Stomach smooth muscle (tissue), 2 donors: ENCODE measurements around the gene ARID4B.

Experiments used
- H3K27ac ChIP-seq: one replicate; pipeline ENCODE4 v1.7.0; 2013; ENCODE audit warnings: mild to moderate bottlenecking, low read length, inconsistent platforms
- H3K27me3 ChIP-seq, 2 donors: one replicate each; pipeline ENCODE4 v1.7.0; 2013; ENCODE audit warnings: low read length in 2 of 2; ENCODE audit not compliant: insufficient read depth in 2 of 2, control insufficient read depth in 1 of 2
- H3K36me3 ChIP-seq, 2 donors: one replicate each; pipeline ENCODE4 v1.7.0; 2013; ENCODE audit warnings: low read length in 2 of 2; ENCODE audit not compliant: control insufficient read depth in 2 of 2, insufficient read depth in 2 of 2
- H3K4me1 ChIP-seq: one replicate; pipeline ENCODE4 v1.7.0; 2013; ENCODE audit warnings: low read length; ENCODE audit not compliant: control insufficient read depth, insufficient read depth
- H3K4me3 ChIP-seq, 2 donors: one replicate each; pipeline ENCODE4 v1.7.0; 2013; ENCODE audit warnings: low read length in 2 of 2
- H3K9ac ChIP-seq, 2 donors: one replicate each; pipeline ENCODE4 v1.7.0; 2013; ENCODE audit warnings: low read length in 2 of 2, mild to moderate bottlenecking in 1 of 2
- H3K9me3 ChIP-seq, 2 donors: one replicate each; pipeline ENCODE4 v1.7.0; 2013; ENCODE audit warnings: low read length in 2 of 2; ENCODE audit not compliant: control insufficient read depth in 2 of 2
- donor health status: healthy.
- donor health status: Pancreatic carcinoma.

Gene ARID4B

DNA sequence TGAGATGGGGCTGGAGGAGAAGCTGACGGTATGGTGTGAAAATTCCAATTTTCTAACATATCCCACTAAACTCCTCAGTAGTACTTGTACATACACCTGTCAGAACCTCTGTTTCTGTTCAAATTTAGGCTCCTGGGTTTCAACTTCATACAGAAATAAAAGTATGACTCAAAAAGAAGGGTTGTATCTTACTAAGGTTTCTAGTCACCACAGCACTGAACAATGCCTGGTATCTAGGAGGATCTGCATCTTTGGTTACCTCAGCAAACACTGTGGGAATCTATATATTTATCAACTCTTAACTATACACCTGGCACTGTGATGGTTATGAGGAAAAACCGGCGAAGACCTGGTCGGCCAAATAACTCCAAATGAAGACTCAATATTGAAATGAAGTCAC, 180.7 kb downstream of the ARID4B start:
- H3K36me3 ChIP-seq, result peaks cover 23 to 26% of the 10 kb centered on the region in 2 donors
- no peak overlapping the region for H3K27ac ChIP-seq
- H3K9me3 ChIP-seq, result no peaks in the 10 kb centered on the region

GRCh38 chr1:235145639-235146038, 182.3 kb downstream of the ARID4B start:
- Histone ChIP-seq H3K27me3 (no peaks in the 10 kb centered on the region), H3K4me3 (no peak overlapping the region), H3K36me3 (peaks cover 13 to 17% of the 10 kb centered on the region in 2 donors), H3K9ac (no peak overlapping the region), H3K9me3 (no peaks in the 10 kb centered on the region), H3K27ac (no peak overlapping the region), H3K4me1 (no peaks in the 10 kb centered on the region)

More for the DNA sequence above, 180.7 kb downstream of the ARID4B start:
- no peaks in the 10 kb centered on the region for H3K4me1 ChIP-seq
- H3K9ac ChIP-seq, result no peak overlapping the region
- H3K4me3 ChIP-seq, result no peak overlapping the region
- no peaks in the 10 kb centered on the region for H3K27me3 ChIP-seq

- Histone ChIP-seq H3K36me3 (peaks cover 14 to 17% of the 10 kb centered on the region in 2 donors), H3K4me1 (no peaks in the 10 kb centered on the region)
Measured at GRCh38 chr1:235142991-235143390, 185.0 kb downstream of the ARID4B start.

DNA sequence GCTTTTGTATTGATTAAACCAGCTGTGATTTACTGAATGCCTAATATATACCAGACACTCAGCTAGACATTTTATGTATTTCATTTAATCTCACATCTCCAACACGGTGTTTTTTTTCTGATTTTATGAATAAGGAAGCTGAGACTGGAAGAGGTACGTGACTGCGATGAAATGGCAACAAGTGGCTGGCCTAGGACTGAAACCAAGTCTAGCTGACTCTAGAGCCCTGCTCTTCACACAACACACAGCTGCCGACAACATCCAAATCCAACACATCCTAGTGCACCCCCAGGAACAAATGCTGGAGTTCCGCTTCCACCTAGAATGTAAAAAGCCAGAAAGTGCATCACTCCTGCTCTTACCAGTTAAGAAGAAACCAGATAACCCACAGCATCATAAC, 188.7 kb downstream of the ARID4B start:
- Histone ChIP-seq H3K4me1 (no peaks in the 10 kb centered on the region), H3K27me3 (no peaks in the 10 kb centered on the region), H3K9me3 (no peaks in the 10 kb centered on the region), H3K9ac (no peak overlapping the region), H3K36me3 (peaks cover 28 to 34% of the 10 kb centered on the region in 2 donors), H3K4me3 (no peak overlapping the region), H3K27ac (no peak overlapping the region)

More at GRCh38 chr1:235142991-235143390, 185.0 kb downstream of the ARID4B start:
- Histone ChIP-seq H3K9ac (no peak overlapping the region), H3K4me3 (no peak overlapping the region), H3K27ac (no peak overlapping the region), H3K9me3 (no peaks in the 10 kb centered on the region), H3K27me3 (no peaks in the 10 kb centered on the region)

- peaks cover 28 to 35% of the 10 kb centered on the region in 2 donors for H3K36me3 ChIP-seq
Measured at GRCh38 chr1:235138821-235139220, 189.2 kb downstream of the ARID4B start.

GRCh38 chr1:235136111-235136510, 191.9 kb downstream of the ARID4B start:
- no peaks in the 10 kb centered on the region for H3K9me3 ChIP-seq
- peaks cover 28 to 31% of the 10 kb centered on the region in 2 donors for H3K36me3 ChIP-seq
- H3K4me1 ChIP-seq, result no peaks in the 10 kb centered on the region
- H3K9ac ChIP-seq, result no peak overlapping the region
- H3K27me3 ChIP-seq, result no peaks in the 10 kb centered on the region
- no peak overlapping the region for H3K27ac ChIP-seq
- H3K4me3 ChIP-seq, result no peak overlapping the region

More at GRCh38 chr1:235138821-235139220, 189.2 kb downstream of the ARID4B start:
- Histone ChIP-seq H3K27me3 (no peaks in the 10 kb centered on the region), H3K9ac (no peak overlapping the region), H3K4me1 (no peaks in the 10 kb centered on the region), H3K4me3 (no peak overlapping the region), H3K27ac (no peak overlapping the region), H3K9me3 (no peaks in the 10 kb centered on the region)

GRCh38 chr1:235134171-235134570, 193.8 kb downstream of the ARID4B start:
- H3K9ac ChIP-seq, result no peak overlapping the region
- no peaks in the 10 kb centered on the region for H3K4me1 ChIP-seq
- H3K9me3 ChIP-seq, result no peaks in the 10 kb centered on the region
- peaks cover 24 to 25% of the 10 kb centered on the region in 2 donors for H3K36me3 ChIP-seq
- no peak overlapping the region for H3K27ac ChIP-seq
- no peak overlapping the region for H3K4me3 ChIP-seq
- H3K27me3 ChIP-seq, result no peaks in the 10 kb centered on the region

DNA sequence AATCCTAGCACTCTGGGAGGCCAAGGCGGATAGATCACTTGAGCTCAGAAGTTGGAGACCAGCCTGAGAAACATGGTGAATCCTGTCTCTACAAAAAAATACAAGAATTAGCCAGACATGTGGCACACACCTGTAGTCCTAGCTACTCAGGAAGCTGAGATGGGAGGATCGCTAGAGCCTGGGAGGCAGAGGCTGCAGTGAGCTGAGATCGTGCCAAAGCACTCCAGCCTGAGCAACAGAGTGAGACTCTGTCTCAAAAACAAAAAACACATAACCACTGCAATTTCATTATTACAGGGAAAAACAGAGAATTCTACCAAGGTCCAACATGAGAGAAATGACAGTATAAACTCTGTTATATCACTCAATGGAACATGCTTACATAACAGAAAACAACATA, 194.9 kb downstream of the ARID4B start:
- peaks cover 24 to 25% of the 10 kb centered on the region in 2 donors for H3K36me3 ChIP-seq
- no peaks in the 10 kb centered on the region for H3K9me3 ChIP-seq
- no peaks in the 10 kb centered on the region for H3K27me3 ChIP-seq
- no peak overlapping the region for H3K4me3 ChIP-seq
- H3K9ac ChIP-seq, result no peak overlapping the region
- H3K27ac ChIP-seq, result no peak overlapping the region
- no peaks in the 10 kb centered on the region for H3K4me1 ChIP-seq

- H3K27me3 ChIP-seq, result no peaks in the 10 kb centered on the region
- H3K27ac ChIP-seq, result no peak overlapping the region
- no peak overlapping the region for H3K9ac ChIP-seq
- no peaks in the 10 kb centered on the region for H3K9me3 ChIP-seq
- peaks cover 16 to 18% of the 10 kb centered on the region in 2 donors for H3K36me3 ChIP-seq
- peaks cover 3% of the 10 kb centered on the region for H3K4me1 ChIP-seq
- no peak overlapping the region for H3K4me3 ChIP-seq
Measured at GRCh38 chr1:235131961-235132360, 196.0 kb downstream of the ARID4B start.

DNA sequence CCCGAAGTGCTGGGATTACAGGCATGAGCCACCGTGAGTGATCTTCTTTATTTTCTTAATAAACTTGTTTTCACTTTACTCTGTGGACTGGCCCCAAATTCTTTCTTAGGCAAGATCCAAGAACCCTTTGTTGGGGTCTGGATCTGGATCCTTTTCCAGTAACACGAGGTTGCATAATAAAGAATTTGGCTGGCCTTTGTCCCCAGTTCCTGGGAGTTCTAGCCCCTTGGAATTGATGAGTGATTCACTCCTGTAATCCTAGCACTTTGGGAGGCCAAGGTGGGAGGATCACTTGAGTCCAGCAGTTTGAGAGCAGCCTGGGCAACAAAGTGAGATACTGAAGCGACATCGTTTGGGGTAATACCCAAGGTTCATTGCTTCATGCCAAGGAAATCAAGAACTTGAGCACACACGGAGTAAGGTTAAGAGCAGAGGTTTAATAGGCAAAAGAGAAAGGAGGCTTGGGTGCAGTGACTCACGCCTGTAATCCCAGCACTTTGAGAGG, 197.2 kb downstream of the ARID4B start:
- H3K9me3 ChIP-seq, result no peaks in the 10 kb centered on the region
- H3K27ac ChIP-seq, result no peak overlapping the region
- no peaks in the 10 kb centered on the region for H3K27me3 ChIP-seq
- H3K9ac ChIP-seq, result no peak overlapping the region
- H3K36me3 ChIP-seq, result peaks cover 5 to 9% of the 10 kb centered on the region in 2 donors
- H3K4me1 ChIP-seq, result peaks cover 5% of the 10 kb centered on the region
- H3K4me3 ChIP-seq, result no peak overlapping the region

DNA sequence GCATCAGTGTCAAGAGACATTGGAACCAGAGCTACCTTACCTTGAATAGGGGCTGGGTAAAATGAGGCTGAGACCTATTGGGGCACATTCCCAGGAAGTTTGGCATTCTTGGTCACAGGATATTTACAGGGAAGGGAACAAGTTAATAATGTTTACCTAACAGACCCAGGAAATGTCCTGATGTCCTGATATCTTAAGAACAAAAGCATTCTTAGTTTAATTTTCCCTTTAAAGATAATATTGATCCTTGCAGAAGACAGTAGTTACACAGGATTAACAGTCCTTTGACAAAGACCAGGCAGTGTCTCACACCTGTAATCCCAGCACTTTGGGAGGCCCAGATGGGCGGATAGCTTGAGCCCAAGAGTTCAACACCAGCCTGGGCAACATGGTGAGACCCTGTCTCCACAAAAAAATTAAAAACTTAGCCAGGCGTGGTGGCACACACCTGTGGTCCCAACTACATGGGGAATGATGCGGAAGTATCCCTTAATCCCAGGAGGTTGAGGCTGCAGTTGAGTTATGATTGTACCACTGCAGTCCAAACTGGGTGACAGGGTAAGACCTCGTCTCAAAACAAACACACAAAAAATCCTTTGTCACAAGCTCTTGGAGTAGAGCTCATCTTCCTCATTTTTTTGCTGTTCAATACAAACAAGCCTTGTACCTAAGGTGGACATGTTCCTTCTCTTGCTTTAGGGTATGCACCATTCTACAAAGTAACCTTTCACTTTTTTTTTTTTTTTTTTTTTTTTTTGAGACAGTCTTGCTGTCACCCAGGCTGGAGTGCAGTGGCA, 198.0 kb downstream of the ARID4B start:
- H3K4me3 ChIP-seq, result no peak overlapping the region
- no peaks in the 10 kb centered on the region for H3K9me3 ChIP-seq
- no peaks in the 10 kb centered on the region for H3K27me3 ChIP-seq
- H3K36me3 ChIP-seq, result peaks cover 0 to 4% of the 10 kb centered on the region in 2 donors
- H3K4me1 ChIP-seq, result peaks cover 5% of the 10 kb centered on the region
- H3K27ac ChIP-seq, result no peak overlapping the region
- no peak overlapping the region for H3K9ac ChIP-seq
